Stomach (tissue), 8 donors: ENCODE results near the gene RBM46. TPM values are rescaled to one million over a fixed set of nuclear protein-coding genes. Genes with fewer than 3 reads are reported as not detected.

Experiments used
- polyA plus RNA-seq, 3 donors: library from polyadenylated mRNA; stranded (reverse); fragments of 200-250 nt; gene quantifications; one replicate each; pipeline ENCODE4 v1.2.3, GENCODE V29; 2013
- small RNA-seq, 4 donors: library from RNA; depleted of rRNA; stranded (forward); fragments of <200 nt; gene quantifications; one replicate each; pipeline ENCODE3, GENCODE V24; 2016
- total RNA-seq, 5 donors: library from RNA; depleted of rRNA; stranded (reverse); fragments of >200 nt; gene quantifications; one replicate each; pipeline versions ENCODE4 v1.1.0 to v1.2.3, GENCODE V29; 2014 to 2016
- donor health status: healthy with polysubstance abuse.
- donor health status: Bipolar disorder and iron deficiency.
- donor health status: healthy.

Gene RBM46
- total and polyA plus RNA-seq, 8 donors = not detected

Small RNAs within 50 kb of the gene (small RNA-seq; reads per million reads assigned to genes)
- 0 to 0.30 (median 0) reads per million in 4 donors for gene RNU2-44P
- gene RNU2-66P = 0 reads per million in 4 donors

Other genes starting within 250 kb of the RBM46 start
- gene PLRG1, start 230.9 kb upstream of the RBM46 start, total RNA-seq = 10 to 100 TPM in 4 of 5 donors, 1 to 10 TPM in 1; 1.2 to 52.5 (median 45.5) TPM
- gene PLRG1, start 230.9 kb upstream of the RBM46 start, polyA plus RNA-seq = 10 to 100 TPM; 22.5 to 43.8 (median 40.9) TPM
- 10 to 100 TPM in 1 of 5 donors, 1 to 10 TPM in 1, not detected in 3; 6.2 to 22.8 TPM for gene FGB, start 218.3 kb upstream of the RBM46 start, total RNA-seq
- under 1 TPM in 1 of 3 donors, not detected in 2; 0.31 TPM for gene FGB, start 218.3 kb upstream of the RBM46 start, polyA plus RNA-seq
- 10 to 100 TPM in 1 of 5 donors, 1 to 10 TPM in 2, not detected in 2; 9.4 to 43.7 (median 9.5) TPM for gene FGA, start 190.5 kb upstream of the RBM46 start, total RNA-seq
- gene FGA, start 190.5 kb upstream of the RBM46 start, polyA plus RNA-seq = 1 to 10 TPM; 3.1 to 6.5 (median 3.1) TPM
- gene FGG, start 168.6 kb upstream of the RBM46 start, total RNA-seq = 1 to 10 TPM in 2 of 5 donors, not detected in 3; 2.6 to 3.1 TPM
- 1 to 10 TPM in 2 of 3 donors, under 1 TPM in 1; 0.20 to 2.1 (median 1.5) TPM for gene FGG, start 168.6 kb upstream of the RBM46 start, polyA plus RNA-seq
- under 1 TPM in 1 of 5 donors, not detected in 4; 0.73 TPM for gene LRAT, start 37.3 kb upstream of the RBM46 start, total RNA-seq
- gene LRAT, start 37.3 kb upstream of the RBM46 start, polyA plus RNA-seq = under 1 TPM; 0.12 to 0.43 (median 0.15) TPM